PC-9 (cell line): ENCODE measurements around the gene ZDHHC23. TPM values are rescaled to one million over a fixed set of nuclear protein-coding genes. Genes with fewer than 3 reads are reported as not detected.

Experiments used
- BruUV-seq: library from RNA; stranded (reverse); fragments of 400-500 nt; replicated peaks from 2 replicates; lab custom pipeline; 2021; lab: Mats Ljungman, UMichigan
- CTCF ChIA-PET: fragments of 300-600 bp; sonication (Branson Sonifier 250); formaldehyde crosslinking; loops from one replicate; lab custom pipeline; 2022; ENCODE audit warnings: antibody characterized with exemption; lab: Charles Lee
- POLR2A ChIA-PET: fragments of 300-600 bp; sonication (Branson Sonifier 250); formaldehyde crosslinking; loops from one replicate; lab custom pipeline; 2022; ENCODE audit warnings: antibody characterized with exemption; ENCODE audit not compliant: unreplicated experiment; lab: Charles Lee
- DNase-seq, 2 experiments: peaks; one replicate each; pipeline versions ENCODE4 v3.0.0 to v3.0.0-alpha.2; 2015 to 2022; ENCODE audit warnings: mixed read lengths in 1 of 2
- H2AFZ ChIP-seq: fragments of 200-600 bp; sonication (generic); 2 replicates; pipeline ENCODE4 v1.8.1; 2017; ENCODE audit warnings: antibody characterized with exemption
- H3F3A ChIP-seq: fragments of 200-600 bp; sonication (generic); 2 replicates; pipeline ENCODE4 v1.8.1; 2017; ENCODE audit warnings: antibody characterized with exemption, mild to moderate bottlenecking, low read depth; ENCODE audit not compliant: insufficient read depth
- H3K27ac ChIP-seq: fragments of 200-600 bp; sonication (generic); 2 replicates; pipeline ENCODE4 v1.6.1; 2016; ENCODE audit warnings: mixed run types
- H3K27me3 ChIP-seq: fragments of 200-600 bp; sonication (generic); 2 replicates; pipeline ENCODE4 v1.6.1; 2016; ENCODE audit warnings: low read depth, mixed run types; ENCODE audit not compliant: insufficient read depth
- H3K36me3 ChIP-seq: fragments of 200-600 bp; sonication (generic); 2 replicates; pipeline ENCODE4 v1.6.1; 2016; ENCODE audit warnings: low read depth, mixed run types
- H3K4me1 ChIP-seq: fragments of 200-600 bp; sonication (generic); replicated peaks from 2 replicates; pipeline ENCODE4 v1.6.1; 2016; ENCODE audit warnings: mixed run types; ENCODE audit not compliant: insufficient read depth
- H3K4me2 ChIP-seq: fragments of 200-600 bp; sonication (generic); 2 replicates; pipeline ENCODE4 v1.6.1; 2017; ENCODE audit warnings: mixed run types
- H3K4me3 ChIP-seq: fragments of 200-600 bp; sonication (generic); 2 replicates; pipeline ENCODE4 v1.6.1; 2016; ENCODE audit warnings: mixed run types
- H3K79me2 ChIP-seq: fragments of 200-600 bp; sonication (generic); 2 replicates; pipeline ENCODE4 v1.6.1; 2017; ENCODE audit warnings: low read depth, mixed run types
- H3K9me2 ChIP-seq: fragments of 200-600 bp; sonication (generic); 2 replicates; pipeline ENCODE4 v1.8.1; 2017; ENCODE audit warnings: mild to moderate bottlenecking; ENCODE audit not compliant: insufficient read depth
- H3K9me3 ChIP-seq: fragments of 200-600 bp; sonication (generic); 2 replicates; pipeline ENCODE4 v1.8.1; 2016; ENCODE audit warnings: low read depth; ENCODE audit not compliant: insufficient read depth
- H4K20me1 ChIP-seq: fragments of 200-600 bp; sonication (generic); 2 replicates; pipeline ENCODE4 v1.8.1; 2017; ENCODE audit not compliant: insufficient read depth
- CTCF ChIP-seq: fragments of 200-600 bp; sonication (generic); conservative IDR thresholded peaks from 2 replicates; pipeline ENCODE4 v1.6.1; 2017; ENCODE audit warnings: mixed run types, antibody characterized with exemption, mild to moderate bottlenecking, moderate library complexity
- EZH2 ChIP-seq: fragments of 200-600 bp; sonication (generic); IDR thresholded peaks from 2 replicates; pipeline ENCODE4 v1.8.0; 2017; ENCODE audit warnings: antibody characterized with exemption, low read depth
- intact Hi-C: fragments of 100-400 bp; cut with micrococcal nuclease; formaldehyde crosslinking; loops from one replicate; pipeline ENCODE4 v1.10.0; 2022; ENCODE audit not compliant: unreplicated experiment
- total RNA-seq: library from RNA; stranded (reverse); gene quantifications from 2 replicates; pipeline ENCODE4 v1.2.3, GENCODE V29; 2021

ZDHHC23 gene
- total RNA-seq, 1 experiment from 2014 or later, result 17.5 TPM

DNA sequence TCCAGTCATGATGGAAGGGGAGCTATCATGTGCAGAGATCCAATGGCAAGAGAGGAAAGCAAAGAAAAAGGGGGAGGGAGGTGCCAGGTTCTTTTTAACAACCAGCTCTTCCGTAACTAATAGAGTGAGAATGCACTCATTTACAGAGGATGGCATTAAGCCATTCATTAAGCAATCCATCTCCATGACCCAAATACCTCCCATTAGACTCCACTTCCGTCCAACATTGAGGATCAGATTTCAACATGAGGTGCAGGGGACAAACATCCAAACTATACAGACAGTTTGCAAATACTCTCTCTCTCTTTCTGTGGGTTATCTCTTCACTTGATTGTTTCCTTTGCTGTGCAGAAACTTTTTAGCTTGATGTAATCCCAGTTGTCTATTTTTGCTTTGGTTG is 21.2 kb downstream of the ZDHHC23 start:
- no peaks in the 10 kb centered on the region for H4K20me1 ChIP-seq
- no peak for DNase-seq
- ChIA-PET POLR2A (interaction anchor here (0.7 kb wide), 1 partner anchor 157 kb away, joined by 4 read pairs; no protein-coding TSS in a partner anchor), CTCF (no interaction called here)
- H3K4me1 ChIP-seq, result no peaks in the 10 kb centered on the region
- H3K9me3 ChIP-seq, result peaks cover 10% of the 10 kb centered on the region; the same call in 1 of the 2 replicates
- BruUV-seq, result no TSS peak
- no peak overlapping the region for H3K4me3 ChIP-seq
- no peak for TF ChIP-seq CTCF
- TF ChIP-seq EZH2, result no peak
- H3K27ac ChIP-seq, result no peak overlapping the region
- no peaks in the 10 kb centered on the region for H3K27me3 ChIP-seq
- no peaks in the 10 kb centered on the region for H3K79me2 ChIP-seq
- intact Hi-C loops, result no loop called here
- H3K36me3 ChIP-seq, result 0 out of 2 replicates have a peak, but pooled peaks cover 3% of the 10 kb centered on the region
- no peak overlapping the region for H2AFZ ChIP-seq
- H3K4me2 ChIP-seq, result no peak overlapping the region
- H3K9me2 ChIP-seq, result no peaks in the 10 kb centered on the region
- H3F3A ChIP-seq, result no peaks in the 10 kb centered on the region

DNA sequence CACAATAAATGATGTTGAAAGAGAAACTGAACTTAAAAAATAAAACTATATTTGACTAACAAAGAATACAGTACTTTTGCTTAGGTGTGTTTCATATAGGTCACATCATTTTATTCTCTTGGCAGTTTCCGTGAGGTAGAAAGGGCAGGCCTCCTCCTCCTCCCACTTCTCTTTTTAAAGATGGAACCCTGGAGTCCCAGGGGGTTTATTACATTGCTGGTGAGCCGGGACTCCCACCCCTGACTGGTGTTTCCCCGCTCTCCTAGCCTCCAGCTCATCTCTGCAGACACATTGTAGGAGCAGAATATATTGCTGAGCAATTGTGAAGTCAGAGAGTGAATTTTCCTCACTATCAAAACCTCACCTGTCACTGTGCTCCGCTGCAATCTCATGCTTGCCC is 30.0 kb downstream of the ZDHHC23 start:
- Histone ChIP-seq H3K4me3 (no peak overlapping the region), H3K4me2 (no peak overlapping the region), H3K9me3 (peaks cover 8% of the 10 kb centered on the region; the same call in 1 of the 2 replicates), H3K36me3 (0 out of 2 replicates have a peak, but pooled peaks cover 5% of the 10 kb centered on the region), H4K20me1 (no peaks in the 10 kb centered on the region), H3K9me2 (no peaks in the 10 kb centered on the region), H3K79me2 (no peaks in the 10 kb centered on the region), H3F3A (no peaks in the 10 kb centered on the region), H3K27me3 (no peaks in the 10 kb centered on the region), H3K4me1 (no peaks in the 10 kb centered on the region), H2AFZ (no peak overlapping the region), H3K27ac (no peak overlapping the region)
- ChIA-PET CTCF (no interaction called here), POLR2A (no interaction called here)
- no peak for DNase-seq
- no TSS peak for BruUV-seq
- no peak for TF ChIP-seq EZH2
- intact Hi-C loops, result no loop called here

DNA sequence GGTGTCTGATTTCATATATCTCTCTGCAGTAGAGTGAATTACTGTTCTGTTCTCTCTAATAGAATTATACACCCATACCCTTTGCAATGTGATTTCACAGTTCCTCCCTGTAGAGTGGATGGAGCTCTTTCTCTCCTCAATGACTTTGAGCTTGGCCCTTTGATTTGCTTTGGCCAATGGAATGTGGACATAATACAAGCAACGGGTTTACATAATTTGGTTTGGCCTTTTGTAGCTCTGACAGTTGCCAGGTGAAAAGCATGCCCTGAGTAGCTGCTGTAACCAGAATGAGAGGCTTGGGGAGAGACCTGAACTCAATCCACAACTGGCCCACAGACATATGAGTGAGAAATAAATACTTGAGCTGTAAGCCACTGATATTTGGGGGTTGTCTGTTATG is 32.1 kb downstream of the ZDHHC23 start:
- no peaks in the 10 kb centered on the region for H3K27me3 ChIP-seq
- CTCF ChIA-PET, result no interaction called here
- H2AFZ ChIP-seq, result no peak overlapping the region
- H3K9me3 ChIP-seq, result no peaks in the 10 kb centered on the region
- no peak overlapping the region for H3K4me3 ChIP-seq
- H3K36me3 ChIP-seq, result no peaks in the 10 kb centered on the region
- no peaks in the 10 kb centered on the region for H3K4me1 ChIP-seq
- H4K20me1 ChIP-seq, result no peaks in the 10 kb centered on the region
- no peaks in the 10 kb centered on the region for H3K9me2 ChIP-seq
- TF ChIP-seq CTCF, result no peak
- intact Hi-C loops, result no loop called here
- H3K4me2 ChIP-seq, result no peak overlapping the region
- no peaks in the 10 kb centered on the region for H3K79me2 ChIP-seq
- H3K27ac ChIP-seq, result no peak overlapping the region
- no peaks in the 10 kb centered on the region for H3F3A ChIP-seq
- no peak for DNase-seq
- POLR2A ChIA-PET, result no interaction called here
- no TSS peak for BruUV-seq

GRCh38 chr3:113981803-113982202 is 34.0 kb downstream of the ZDHHC23 start:
- Histone ChIP-seq H3K4me3 (no peak overlapping the region), H3K9me2 (no peaks in the 10 kb centered on the region), H3K27me3 (no peaks in the 10 kb centered on the region), H2AFZ (no peak overlapping the region), H3F3A (no peaks in the 10 kb centered on the region), H3K4me1 (no peaks in the 10 kb centered on the region), H4K20me1 (no peaks in the 10 kb centered on the region), H3K36me3 (no peaks in the 10 kb centered on the region), H3K9me3 (no peaks in the 10 kb centered on the region), H3K27ac (no peak overlapping the region), H3K79me2 (no peaks in the 10 kb centered on the region), H3K4me2 (no peak overlapping the region)
- DNase-seq, result no peak
- intact Hi-C loops, result no loop called here
- POLR2A ChIA-PET, result interaction anchor here (0.6 kb wide), 1 partner anchor 1693 kb away, joined by 3 read pairs; no protein-coding TSS in a partner anchor
- TF ChIP-seq CTCF (no peak), EZH2 (no peak)
- CTCF ChIA-PET, result no interaction called here
- BruUV-seq, result no TSS peak
